PC-3 (cell line): ENCODE results near the gene GLI3. TPM values are rescaled to one million over a fixed set of nuclear protein-coding genes. Genes with fewer than 3 reads are reported as not detected.

Experiments used
- ATAC-seq: fragments of 200-7000 bp; cut with Tn5 transposase; 2 replicates; pipeline ENCODE4 v1.9.1; 2020; ENCODE audit warnings: mild to moderate bottlenecking, moderate library complexity
- BruUV-seq: library from RNA; stranded (reverse); fragments of 400-500 nt; replicated peaks from 2 replicates; lab custom pipeline; 2021; lab: Mats Ljungman, UMichigan
- CTCF ChIA-PET: fragments of 300-600 bp; sonication (Branson Sonifier 250); formaldehyde crosslinking; loops from one replicate; lab custom pipeline; 2022; ENCODE audit warnings: antibody characterized with exemption; lab: Charles Lee
- POLR2A ChIA-PET: fragments of 300-600 bp; sonication (Branson Sonifier 250); formaldehyde crosslinking; loops from one replicate; lab custom pipeline; 2022; ENCODE audit warnings: antibody characterized with exemption; ENCODE audit not compliant: unreplicated experiment; lab: Charles Lee
- DNase-seq: peaks from one replicate; pipeline ENCODE4 v3.0.0-alpha.2; 2015
- H2AFZ ChIP-seq: fragments of 300-600 bp; sonication (generic); 2 replicates; pipeline ENCODE4 v1.6.0; 2016; ENCODE audit warnings: antibody characterized with exemption, low read length
- H3F3A ChIP-seq: fragments of 300-600 bp; sonication (generic); one replicate; pipeline ENCODE4 v1.6.0; 2017; ENCODE audit warnings: antibody characterized with exemption, low read length, control low read depth, mild to moderate bottlenecking; ENCODE audit not compliant: unreplicated experiment
- H3K27ac ChIP-seq: fragments of 300-600 bp; sonication (generic); 2 replicates; pipeline ENCODE4 v1.5.1; 2016; ENCODE audit warnings: mild to moderate bottlenecking, low read length
- H3K27me3 ChIP-seq: fragments of 300-600 bp; sonication (generic); 2 replicates; pipeline ENCODE4 v1.6.1; 2016; ENCODE audit warnings: low read length, mixed read lengths
- H3K36me3 ChIP-seq: fragments of 300-600 bp; sonication (generic); 2 replicates; pipeline ENCODE4 v1.6.1; 2016; ENCODE audit warnings: low read depth, mixed run types, low read length, mixed read lengths
- H3K4me1 ChIP-seq: fragments of 300-600 bp; sonication (generic); 2 replicates; pipeline ENCODE4 v1.5.1; 2016; ENCODE audit warnings: low read length; ENCODE audit not compliant: insufficient read depth
- H3K4me2 ChIP-seq: fragments of 300-600 bp; sonication (generic); 2 replicates; pipeline ENCODE4 v1.6.0; 2016; ENCODE audit warnings: low read length
- H3K4me3 ChIP-seq: fragments of 300-600 bp; sonication (generic); 2 replicates; pipeline ENCODE4 v1.5.1; 2016; ENCODE audit warnings: mild to moderate bottlenecking, low read length, mixed read lengths
- H3K79me2 ChIP-seq: fragments of 300-600 bp; sonication (generic); 2 replicates; pipeline ENCODE4 v1.6.1; 2017; ENCODE audit warnings: low read length, mixed read lengths
- H3K9ac ChIP-seq: fragments of 300-600 bp; sonication (generic); 2 replicates; pipeline ENCODE4 v1.6.0; 2016; ENCODE audit warnings: mild to moderate bottlenecking, low read length
- H3K9me2 ChIP-seq: fragments of 300-600 bp; sonication (generic); replicated peaks from 2 replicates; pipeline ENCODE4 v1.6.1; 2016; ENCODE audit warnings: mixed run types, low read length, mixed read lengths
- H3K9me3 ChIP-seq: fragments of 300-600 bp; sonication (generic); 2 replicates; pipeline ENCODE4 v1.6.1; 2016; ENCODE audit warnings: low read length, mixed read lengths
- H4K20me1 ChIP-seq: fragments of 300-600 bp; sonication (generic); 2 replicates; pipeline ENCODE4 v1.6.1; 2016; ENCODE audit warnings: low read length, mixed read lengths
- CTCF ChIP-seq: fragments of 300-600 bp; sonication (generic); conservative IDR thresholded peaks from 2 replicates; pipeline ENCODE4 v1.5.1; 2017; ENCODE audit warnings: antibody characterized with exemption, low read depth, mild to moderate bottlenecking, low read length
- EZH2 ChIP-seq: fragments of 300-600 bp; sonication (generic); IDR thresholded peaks from one replicate; pipeline ENCODE4 v1.6.1; 2017; ENCODE audit warnings: antibody characterized with exemption, mild to moderate bottlenecking, low read length; ENCODE audit not compliant: unreplicated experiment
- EZH2phosphoT487 ChIP-seq: fragments of 300-600 bp; sonication (generic); IDR thresholded peaks from 2 replicates; pipeline ENCODE4 v1.6.1; 2018; ENCODE audit warnings: mild to moderate bottlenecking, antibody characterized with exemption, low read length, borderline replicate concordance
- intact Hi-C: fragments of 100-400 bp; cut with micrococcal nuclease; formaldehyde crosslinking; loops from 2 replicates; pipeline ENCODE4 v1.9.0; 2023
- total RNA-seq: library from RNA; depleted of rRNA; stranded (reverse); fragments of >200 nt; gene quantifications from 2 replicates; pipeline ENCODE4 v1.2.3, GENCODE V29; 2014

Gene GLI3
- total RNA-seq, 1 experiment from 2014 or later, result 3.5 TPM

GRCh38 chr7:42134276-42134876 lies 102.6 kb downstream of the GLI3 start:
- Histone ChIP-seq H3K4me2 (no peak overlapping the region), H3K27me3 (no peaks in the 10 kb centered on the region), H3K79me2 (peaks cover 3% of the 10 kb centered on the region; the same call in 1 of the 2 replicates), H3K36me3 (no peaks in the 10 kb centered on the region), H4K20me1 (no peaks in the 10 kb centered on the region), H3F3A (no peaks in the 10 kb centered on the region), H3K9me2 (no peaks in the 10 kb centered on the region), H3K9ac (no peak overlapping the region), H2AFZ (no peak overlapping the region), H3K27ac (no peak overlapping the region), H3K4me3 (no peak overlapping the region), H3K9me3 (no peaks in the 10 kb centered on the region), H3K4me1 (no peaks in the 10 kb centered on the region)
- ChIA-PET POLR2A (no interaction called here), CTCF (no interaction called here)
- ATAC-seq (no peak), DNase-seq (no peak)
- no TSS peak for BruUV-seq
- intact Hi-C loops, result no loop called here
- TF ChIP-seq EZH2, result no peak
- no peak for TF ChIP-seq EZH2phosphoT487
- no peak for TF ChIP-seq CTCF

DNA sequence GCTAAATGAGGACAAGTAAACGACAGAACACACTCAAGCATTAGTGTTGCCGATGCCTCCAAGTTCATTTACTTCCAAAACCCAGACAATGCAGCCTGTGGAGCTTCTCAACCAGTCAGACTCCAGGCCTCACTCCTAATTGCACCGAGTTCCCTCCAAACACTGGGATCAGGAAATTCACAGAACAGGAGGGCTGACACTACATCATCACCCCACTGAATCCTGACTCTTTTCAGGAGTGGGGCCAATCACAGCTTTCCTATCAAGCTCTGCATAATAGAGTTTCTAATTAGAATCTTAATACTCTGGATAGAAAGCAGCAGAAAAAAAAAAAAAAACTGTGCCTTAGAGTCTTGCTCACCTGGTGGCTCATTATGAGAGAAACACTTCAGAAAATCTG lies 103.7 kb downstream of the GLI3 start:
- intact Hi-C loops, result no loop called here
- Histone ChIP-seq H2AFZ (no peak overlapping the region), H3K4me3 (no peak overlapping the region), H3K9ac (no peak overlapping the region), H3F3A (no peaks in the 10 kb centered on the region), H3K4me1 (no peaks in the 10 kb centered on the region), H3K9me3 (no peaks in the 10 kb centered on the region), H3K79me2 (peaks cover 3% of the 10 kb centered on the region; the same call in 1 of the 2 replicates), H3K36me3 (no peaks in the 10 kb centered on the region), H3K4me2 (no peak overlapping the region), H3K27me3 (no peaks in the 10 kb centered on the region), H3K27ac (no peak overlapping the region), H3K9me2 (no peaks in the 10 kb centered on the region), H4K20me1 (no peaks in the 10 kb centered on the region)
- no peak for DNase-seq
- ChIA-PET POLR2A (no interaction called here), CTCF (interaction anchor here (0.6 kb wide), 1 partner anchor 143 kb away, joined by 7 read pairs; no protein-coding TSS in a partner anchor)
- no TSS peak for BruUV-seq
- no peak for ATAC-seq
- no peak for TF ChIP-seq EZH2
- TF ChIP-seq EZH2phosphoT487, result no peak
- no peak for TF ChIP-seq CTCF

DNA sequence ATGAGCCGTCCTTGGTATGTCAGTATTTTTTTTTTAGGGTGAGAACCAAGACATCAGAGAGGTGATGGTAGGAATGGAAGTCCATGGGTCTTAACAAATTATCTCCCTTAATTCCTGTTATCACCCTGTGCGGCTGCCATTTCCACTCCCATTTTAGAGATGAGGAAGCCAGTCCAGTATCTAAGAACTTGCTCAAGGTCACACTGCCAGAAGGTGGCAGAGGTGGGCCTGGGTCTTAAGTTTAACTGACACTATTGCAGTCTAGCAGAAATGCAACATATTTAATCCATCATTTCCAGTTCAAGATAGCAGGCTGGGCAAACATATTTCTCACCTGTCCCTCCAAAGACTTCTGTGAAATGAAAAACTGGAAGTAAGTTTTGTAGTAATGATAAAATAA lies 108.3 kb downstream of the GLI3 start:
- CTCF ChIA-PET, result no interaction called here

More for the DNA sequence above, 108.3 kb downstream of the GLI3 start:
- Histone ChIP-seq H3F3A (no peaks in the 10 kb centered on the region), H3K9me2 (no peaks in the 10 kb centered on the region), H3K4me1 (no peaks in the 10 kb centered on the region), H3K4me2 (no peak overlapping the region), H3K27me3 (no peaks in the 10 kb centered on the region), H3K27ac (no peak overlapping the region), H2AFZ (no peak overlapping the region), H3K9me3 (no peaks in the 10 kb centered on the region), H3K4me3 (no peak overlapping the region), H3K36me3 (no peaks in the 10 kb centered on the region), H3K9ac (no peak overlapping the region), H3K79me2 (peaks cover 3% of the 10 kb centered on the region; the same call in 1 of the 2 replicates), H4K20me1 (no peaks in the 10 kb centered on the region)
- ATAC-seq, result peak; percentile 48
- DNase-seq, result peak; percentile 49
- TF ChIP-seq EZH2phosphoT487, result no peak
- TF ChIP-seq EZH2, result no peak
- TF ChIP-seq CTCF, result peak; percentile 60
- BruUV-seq, result no TSS peak
- intact Hi-C loops, result no loop called here
- POLR2A ChIA-PET, result no interaction called here
